ENCODE data around the gene OR6Y1.

Gene OR6Y1, protein sequence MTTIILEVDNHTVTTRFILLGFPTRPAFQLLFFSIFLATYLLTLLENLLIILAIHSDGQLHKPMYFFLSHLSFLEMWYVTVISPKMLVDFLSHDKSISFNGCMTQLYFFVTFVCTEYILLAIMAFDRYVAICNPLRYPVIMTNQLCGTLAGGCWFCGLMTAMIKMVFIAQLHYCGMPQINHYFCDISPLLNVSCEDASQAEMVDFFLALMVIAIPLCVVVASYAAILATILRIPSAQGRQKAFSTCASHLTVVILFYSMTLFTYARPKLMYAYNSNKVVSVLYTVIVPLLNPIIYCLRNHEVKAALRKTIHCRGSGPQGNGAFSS

GRCh38 chr1:158554352-158554751, at the start of gene OR6Y1:
Gene OR6Y1 (minus strand): TSS chr1:158554405. CDS start chr1:158548105, 6,300 bp downstream.
- TF ChIP-seq CTCF (IDR thresholded peaks at IDR 0.05) = no peak
- DNase-seq (ENCODE audit: low spot score) = no peak
- Histone ChIP-seq H3K4me3 (no peak within 1 kb of the TSS), H3K27ac (no peak within 1 kb of the TSS)

DNA sequence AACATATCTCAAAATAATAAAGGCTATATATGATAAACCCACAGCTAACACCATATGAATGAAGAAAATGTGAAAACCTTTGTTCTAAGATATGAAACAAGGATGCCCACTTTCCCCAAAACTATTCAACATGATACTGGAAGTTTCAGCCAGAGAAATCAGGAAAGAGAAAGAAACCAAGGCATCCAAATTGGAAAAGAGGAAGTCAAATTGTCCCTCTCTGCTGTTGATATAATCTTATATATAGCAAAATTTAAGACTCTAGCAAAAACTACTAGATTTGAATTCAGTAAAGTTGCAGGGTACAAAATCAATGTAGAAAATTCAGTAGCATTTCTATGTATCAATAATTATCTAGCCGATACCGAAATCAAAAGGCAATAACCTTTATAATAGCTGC, 46.5 kb upstream of the OR6Y1 start:
- Histone ChIP-seq H3K27ac (no peak overlapping the region), H3K4me3 (no peak overlapping the region)
- DNase-seq (ENCODE audit: low spot score) = no peak
- TF ChIP-seq CTCF (IDR thresholded peaks at IDR 0.05) = no peak

- H3K4me3 ChIP-seq = no peak overlapping the region
- no peak overlapping the region for H3K27ac ChIP-seq
- DNase-seq (ENCODE audit: low spot score) = no peak
- TF ChIP-seq CTCF (IDR thresholded peaks at IDR 0.05) = no peak
These were observed 32.7 kb upstream of the OR6Y1 start for GRCh38 chr1:158586942-158587341.

GRCh38 chr1:158583962-158584361, 29.8 kb upstream of the OR6Y1 start:
- no peak overlapping the region for H3K4me3 ChIP-seq
- TF ChIP-seq CTCF (IDR thresholded peaks at IDR 0.05) = no peak
- H3K27ac ChIP-seq = no peak overlapping the region
- DNase-seq (ENCODE audit: low spot score) = no peak

DNA sequence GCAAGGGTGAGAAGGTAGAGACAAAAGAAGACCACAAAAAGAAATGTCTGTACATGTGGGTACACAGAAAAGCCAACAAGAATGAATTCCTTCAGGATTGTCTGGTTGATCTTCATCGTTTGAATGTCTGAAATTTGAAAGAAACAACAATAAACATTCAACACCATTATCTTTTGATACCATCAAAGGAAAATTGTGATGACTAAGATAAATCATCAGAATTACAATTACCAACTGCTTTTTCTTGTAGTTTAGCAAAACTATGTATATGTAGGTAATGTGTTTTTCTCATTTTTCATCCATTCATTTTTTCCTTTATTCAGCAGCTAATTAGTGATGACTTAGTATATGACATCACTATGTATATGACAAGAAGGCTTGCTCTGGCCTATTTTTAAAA, 25.5 kb upstream of the OR6Y1 start, which contains the start of gene OR10X1:
TSS of gene OR10X1 (minus strand) at position 167 of the 400 bp plus-strand sequence. CDS start at position 167, 0 bp downstream.
- Histone ChIP-seq H3K27ac (no peak within 1 kb of the TSS), H3K4me3 (no peak within 1 kb of the TSS)
- no peak for TF ChIP-seq CTCF (IDR thresholded peaks at IDR 0.05)
- DNase-seq (ENCODE audit: low spot score) = no peak

DNA sequence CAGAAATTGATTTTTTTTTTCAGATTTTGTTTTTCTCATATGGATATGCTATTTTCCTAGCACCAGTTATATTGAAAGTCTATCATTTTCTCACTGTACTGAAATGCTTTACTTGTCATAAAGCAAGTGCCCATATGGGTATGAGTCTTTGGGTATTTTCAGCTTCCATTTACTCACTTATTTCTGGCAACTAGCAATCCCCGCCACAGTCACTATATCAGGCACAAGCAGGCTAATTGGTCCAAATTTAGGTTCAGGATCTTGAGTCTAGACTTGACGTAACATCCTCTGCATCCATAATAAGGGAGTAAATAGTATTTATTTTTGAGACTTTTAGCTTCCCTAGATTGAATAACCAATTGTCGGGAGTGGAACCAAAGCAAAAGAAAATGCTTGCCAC, 23.4 kb upstream of the OR6Y1 start:
- Histone ChIP-seq H3K27ac (no peak overlapping the region), H3K4me3 (no peak overlapping the region)
- no peak for TF ChIP-seq CTCF (IDR thresholded peaks at IDR 0.05)
- DNase-seq (ENCODE audit: low spot score) = no peak

DNA sequence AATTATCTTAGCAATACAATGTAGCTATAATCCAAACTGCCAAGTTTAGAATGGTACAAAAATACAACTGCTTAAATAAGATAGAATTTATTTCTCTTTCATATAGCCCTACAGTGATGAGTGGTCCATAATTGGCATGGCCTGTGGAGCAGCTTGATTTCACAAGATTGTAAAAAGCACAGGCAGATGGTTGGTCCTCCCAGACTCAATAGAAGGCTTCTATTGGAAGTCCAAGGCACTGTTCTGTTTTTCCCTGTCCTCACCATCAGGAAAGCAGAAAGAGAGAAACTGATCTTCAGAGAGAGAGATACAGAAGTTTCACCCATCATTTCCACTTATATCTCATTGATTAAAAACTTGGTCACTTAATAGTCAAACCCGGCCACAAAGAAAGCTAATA, 18.0 kb upstream of the OR6Y1 start:
- no peak for TF ChIP-seq CTCF (IDR thresholded peaks at IDR 0.05)
- DNase-seq (ENCODE audit: low spot score) = no peak
- H3K4me3 ChIP-seq = no peak overlapping the region
- no peak overlapping the region for H3K27ac ChIP-seq
